Measurements from ENCODE around the gene NID1. TPM values are rescaled to one million over a fixed set of nuclear protein-coding genes. Genes with fewer than 3 reads are reported as not detected.
"Not testable (repeated sequence)": the region's sequence is repeated elsewhere in the genome, so short reads cannot be mapped to it uniquely, and the experiment has no call there.

Gene NID1
- total RNA-seq, 1 donor from 2014 or later, result 0.11 TPM

- intact Hi-C loops (cut with micrococcal nuclease), result no loop called here
Observed at GRCh38 chr1:235972311-235972689, 92.6 kb downstream of the NID1 start.

DNA sequence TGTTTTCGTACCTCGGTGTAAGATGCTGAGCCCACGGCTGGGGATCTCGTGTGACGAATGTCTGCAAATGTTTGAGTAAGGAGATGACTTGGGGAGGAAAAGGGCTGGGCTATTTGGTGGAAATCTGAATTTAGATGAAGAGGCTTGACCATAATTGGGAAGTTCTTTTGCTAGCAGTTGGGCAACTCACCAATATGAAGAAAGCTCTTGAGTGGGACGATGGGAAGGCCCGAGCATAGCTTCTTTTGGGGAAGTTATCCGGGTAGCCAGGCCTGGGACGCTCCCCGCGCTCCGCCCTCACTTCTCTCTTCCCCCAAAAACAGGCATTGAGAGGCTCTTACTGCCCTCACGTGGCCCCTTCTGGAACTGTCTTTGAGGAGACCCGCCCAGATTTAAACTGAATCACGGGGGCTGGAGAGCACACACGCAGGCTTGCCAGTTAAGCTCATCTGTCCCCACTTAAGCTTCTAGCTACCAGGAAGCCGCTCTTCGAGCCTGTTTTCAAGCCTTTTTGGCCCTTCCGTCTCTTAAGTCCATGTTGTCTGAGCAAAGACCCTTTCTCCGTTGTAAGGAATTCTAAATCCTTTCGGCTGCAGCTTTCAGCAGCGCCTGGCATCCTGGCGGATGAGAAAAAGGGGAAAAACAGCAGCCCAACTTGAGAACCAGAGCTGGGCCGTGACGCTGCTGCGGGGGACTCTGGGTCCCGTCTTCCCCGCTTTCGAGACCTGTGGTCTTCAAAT lies 93.1 kb downstream of the NID1 start:
- intact Hi-C loops (cut with micrococcal nuclease), result loop anchor here (1.0 to 2.0 kb wide), 4 partner anchors 28 to 467 kb away; partner anchors contain the start of genes B3GALNT2 and LYST

DNA sequence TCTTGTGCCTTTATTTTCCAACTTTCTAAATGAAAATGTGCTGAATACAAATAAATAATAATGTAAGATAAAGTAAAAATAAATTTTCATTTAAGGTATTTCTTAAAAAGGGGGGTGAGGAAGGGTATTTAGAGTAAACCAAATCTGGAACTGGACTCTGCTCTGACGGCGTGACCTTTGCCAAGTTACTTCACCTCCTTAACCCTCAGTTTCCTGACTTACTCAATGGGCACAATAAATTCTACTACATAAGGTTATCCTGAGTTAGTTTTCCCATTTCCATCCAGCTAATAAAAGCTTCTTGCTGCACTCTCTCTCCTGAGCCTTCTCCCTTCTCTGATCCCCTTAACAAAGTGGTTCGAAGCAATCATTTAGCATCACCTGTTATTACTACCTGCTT lies 93.9 kb downstream of the NID1 start:
- intact Hi-C loops (cut with micrococcal nuclease), result loop anchor here (1.0 to 2.0 kb wide), 4 partner anchors 28 to 466 kb away; partner anchors contain the start of genes B3GALNT2 and LYST

- intact Hi-C loops (cut with micrococcal nuclease), result no loop called here
Observed at GRCh38 chr1:235968831-235969230, 96.1 kb downstream of the NID1 start.

- intact Hi-C loops (cut with micrococcal nuclease), result not testable (repeated sequence)
Observed at GRCh38 chr1:235966134-235966533, 98.8 kb downstream of the NID1 start.

DNA sequence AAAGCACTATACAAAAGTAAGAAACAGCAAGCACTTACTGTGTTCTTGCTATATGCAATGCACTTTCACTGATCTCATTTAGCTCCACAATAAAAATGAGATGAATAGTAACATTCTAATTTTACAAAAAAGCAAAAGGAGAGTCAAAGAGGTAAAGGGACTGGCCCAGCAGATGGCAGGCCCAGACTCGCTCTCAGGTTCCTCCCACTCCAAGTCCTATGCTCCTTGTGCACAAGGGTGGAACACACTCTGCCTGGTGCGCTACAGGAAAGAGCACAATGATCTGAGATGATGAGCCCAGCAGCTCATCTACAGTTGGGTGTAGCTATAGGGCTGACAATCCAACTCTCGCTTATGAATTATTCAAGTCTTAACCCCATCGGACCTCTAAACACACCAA lies 104.1 kb downstream of the NID1 start:
- intact Hi-C loops (cut with micrococcal nuclease), result no loop called here

GRCh38 chr1:235958021-235958420 lies 106.9 kb downstream of the NID1 start:
- intact Hi-C loops (cut with micrococcal nuclease), result no loop called here

GRCh38 chr1:235955777-235956176 lies 109.1 kb downstream of the NID1 start:
- intact Hi-C loops (cut with micrococcal nuclease), result no loop called here

DNA sequence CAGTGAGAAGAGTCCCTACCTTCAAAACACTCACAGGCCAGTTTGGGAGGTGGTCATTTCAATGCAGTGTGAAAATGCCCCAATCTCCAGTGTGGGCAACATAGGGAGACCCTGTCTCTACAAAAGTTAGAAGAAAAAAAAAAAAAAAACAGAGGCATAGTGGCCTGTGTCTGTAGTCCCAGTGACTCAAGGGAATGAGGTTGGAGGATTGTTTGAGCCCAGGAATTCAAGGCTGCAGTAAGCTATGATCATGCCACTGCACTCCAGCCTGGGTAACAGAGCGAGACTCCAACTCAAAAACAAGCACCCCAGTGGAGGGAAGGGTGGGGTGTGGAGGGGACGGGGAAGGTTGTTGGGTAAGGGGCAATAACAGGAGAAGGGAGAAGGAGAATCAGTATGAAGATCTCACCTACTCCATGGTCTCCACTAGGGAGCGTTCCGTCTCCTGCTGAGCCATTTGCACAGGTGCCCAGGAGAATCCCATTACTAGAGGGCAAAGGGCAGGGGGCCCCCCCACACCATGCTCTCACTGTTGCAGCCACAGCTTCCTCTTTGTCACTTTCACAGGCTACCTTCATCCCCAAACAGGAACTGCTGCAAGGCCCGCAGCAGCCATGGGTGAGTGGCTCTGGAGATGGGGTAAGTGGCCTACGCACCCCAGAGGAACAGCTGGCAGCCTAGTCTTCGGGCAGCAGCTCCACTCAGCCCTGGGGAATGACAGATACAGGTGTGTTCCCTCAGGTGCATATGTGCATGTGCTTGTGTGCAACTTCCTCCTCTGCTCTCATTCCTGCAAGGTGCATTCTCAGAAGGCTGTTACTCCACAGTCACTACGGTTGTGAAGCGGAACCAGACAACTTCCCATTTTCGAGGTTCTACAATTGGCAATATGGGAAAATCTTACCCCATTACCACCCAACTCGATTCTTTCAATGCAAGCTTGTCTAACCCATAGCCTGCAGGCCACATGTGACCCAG lies 110.3 kb downstream of the NID1 start:
- intact Hi-C loops (cut with micrococcal nuclease), result no loop called here

GRCh38 chr1:235953801-235954200 lies 111.1 kb downstream of the NID1 start:
- intact Hi-C loops (cut with micrococcal nuclease), result no loop called here

GRCh38 chr1:235952950-235953615 lies 111.8 kb downstream of the NID1 start:
- intact Hi-C loops (cut with micrococcal nuclease), result no loop called here

GRCh38 chr1:235951661-235952060 lies 113.2 kb downstream of the NID1 start:
- intact Hi-C loops (cut with micrococcal nuclease), result no loop called here

GRCh38 chr1:235950318-235950717 lies 114.6 kb downstream of the NID1 start:
- intact Hi-C loops (cut with micrococcal nuclease), result no loop called here

GRCh38 chr1:235948774-235949427 lies 116.0 kb downstream of the NID1 start:
- intact Hi-C loops (cut with micrococcal nuclease), result no loop called here

- intact Hi-C loops (cut with micrococcal nuclease), result no loop called here
Observed at GRCh38 chr1:235947989-235948388, 116.9 kb downstream of the NID1 start.

DNA sequence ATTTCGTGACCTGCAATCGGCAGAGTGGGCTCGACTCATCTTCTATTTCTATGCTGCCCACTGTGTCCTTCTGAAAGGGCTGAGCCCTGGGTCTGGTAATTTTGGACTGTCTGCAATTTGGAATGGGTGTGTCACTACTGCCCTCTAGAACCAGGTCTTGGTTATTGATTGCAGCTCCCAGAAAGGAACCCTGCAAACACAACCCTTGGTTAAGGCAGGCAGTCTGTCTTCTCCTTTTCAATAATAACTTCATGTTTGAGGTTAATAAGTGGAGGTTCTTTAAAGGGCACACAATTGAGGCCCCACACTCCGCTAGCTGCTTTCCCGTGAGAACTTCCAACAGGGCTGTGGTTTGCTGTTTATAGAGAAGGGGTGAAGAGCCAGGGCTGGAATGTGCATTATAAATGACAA lies 118.3 kb downstream of the NID1 start:
- intact Hi-C loops (cut with micrococcal nuclease), result no loop called here

DNA sequence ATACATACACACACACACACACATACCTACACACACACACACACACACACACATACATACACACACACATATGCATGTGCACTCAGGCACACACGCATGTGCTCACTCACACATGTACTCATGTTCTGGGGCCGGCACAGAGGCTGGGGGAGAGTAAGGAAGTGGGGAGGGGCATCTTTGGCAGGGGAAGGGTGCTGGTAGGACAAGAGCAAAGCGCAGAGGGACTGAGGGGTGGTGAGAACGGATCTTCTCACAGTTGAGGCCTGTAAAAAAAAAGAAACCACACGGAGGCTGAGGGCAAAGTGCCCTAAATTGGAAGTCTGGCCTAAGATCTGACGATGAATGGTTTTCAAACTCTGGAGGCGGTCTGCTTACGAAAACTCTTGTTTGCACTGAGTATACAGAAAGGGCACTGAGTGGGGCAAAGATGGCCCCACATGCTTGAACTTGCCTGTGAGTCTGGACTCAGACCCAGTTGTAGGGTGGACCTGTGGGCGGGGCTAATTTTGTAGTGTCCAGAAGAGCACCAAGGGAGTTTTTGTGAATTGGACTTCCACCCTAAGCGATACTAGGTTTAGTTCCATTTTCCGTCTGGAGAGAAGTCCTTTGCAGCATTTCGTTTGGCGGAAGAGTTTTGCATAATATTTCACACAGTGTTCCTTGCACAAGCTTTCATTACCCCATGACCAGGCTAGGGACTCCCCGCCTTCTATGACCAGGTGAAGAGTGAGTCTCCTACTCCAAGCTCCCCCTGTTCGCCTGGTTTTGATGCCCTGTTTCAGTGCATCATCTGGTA lies 118.9 kb downstream of the NID1 start:
- intact Hi-C loops (cut with micrococcal nuclease), result no loop called here

DNA sequence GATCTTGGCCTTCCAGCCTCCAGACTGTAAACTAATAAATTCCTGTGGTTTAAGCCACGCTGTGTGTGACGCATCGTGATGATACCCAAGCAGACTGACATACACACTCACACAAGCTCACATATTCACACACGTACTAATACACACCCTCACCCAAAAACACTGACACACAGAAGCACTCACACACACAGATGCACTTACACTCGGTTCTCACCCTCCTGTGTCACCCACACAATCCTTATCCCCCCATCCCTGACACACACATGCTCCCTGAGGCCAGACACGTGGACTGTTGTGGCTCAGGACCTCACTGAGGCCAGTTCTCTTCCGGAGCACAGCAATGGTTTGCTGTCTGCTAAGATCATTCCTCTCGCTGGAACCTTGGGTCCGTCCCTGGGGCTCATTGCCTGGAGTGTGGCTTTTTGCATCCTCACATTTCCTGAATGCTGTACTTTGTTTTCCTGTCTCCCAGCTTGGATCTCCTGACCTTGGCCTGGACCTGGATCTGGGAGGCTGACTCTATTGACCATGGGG lies 121.2 kb downstream of the NID1 start:
- intact Hi-C loops (cut with micrococcal nuclease), result no loop called here

GRCh38 chr1:235942979-235943575 lies 121.8 kb downstream of the NID1 start:
- intact Hi-C loops (cut with micrococcal nuclease), result no loop called here

GRCh38 chr1:235942625-235942934 lies 122.3 kb downstream of the NID1 start:
- intact Hi-C loops (cut with micrococcal nuclease), result no loop called here
